Esophagus (tissue), 2 donors: ENCODE results near the gene NTNG1. TPM values are rescaled to one million over a fixed set of nuclear protein-coding genes. Genes with fewer than 3 reads are reported as not detected.

Source experiments
- H3K27ac ChIP-seq, 2 donors: one replicate each; pipeline ENCODE4 v1.5.1; 2013; ENCODE audit warnings: low read depth in 2 of 2, mild to moderate bottlenecking in 2 of 2, inconsistent platforms in 1 of 2, low read length in 1 of 2, moderate library complexity in 1 of 2
- H3K27me3 ChIP-seq, 2 donors: one replicate each; pipeline ENCODE4 v1.6.1; 2013; ENCODE audit warnings: low read length in 2 of 2, control low read depth in 1 of 2, mild to moderate bottlenecking in 1 of 2; ENCODE audit not compliant: insufficient read depth in 2 of 2, control insufficient read depth in 1 of 2
- H3K36me3 ChIP-seq, 2 donors: one replicate each; pipeline ENCODE4 v1.6.1; 2013; ENCODE audit warnings: low read length in 1 of 2; ENCODE audit not compliant: control insufficient read depth in 2 of 2, insufficient read depth in 2 of 2
- H3K4me1 ChIP-seq, 2 donors: one replicate each; pipeline ENCODE4 v1.6.1; 2013; ENCODE audit warnings: low read length in 1 of 2; ENCODE audit not compliant: control insufficient read depth in 2 of 2, insufficient read depth in 2 of 2
- H3K4me3 ChIP-seq, 2 donors: one replicate each; pipeline ENCODE4 v1.5.1; 2013; ENCODE audit warnings: low read length in 2 of 2, mild to moderate bottlenecking in 2 of 2, low read depth in 1 of 2, moderate library complexity in 1 of 2
- H3K9me3 ChIP-seq, 2 donors: one replicate each; pipeline ENCODE4 v1.6.1; 2013; ENCODE audit warnings: mild to moderate bottlenecking in 2 of 2, low read depth in 1 of 2, low read length in 1 of 2, moderate library complexity in 1 of 2; ENCODE audit not compliant: control insufficient read depth in 2 of 2, insufficient read depth in 1 of 2
- WGBS, 2 donors: extraction: QIAGEN DNeasy Blood & Tissue Kit; methylation state at CpG; one replicate each; pipeline ENCODE4 v1.1.7; 2013; 5-methylcytosine and 5-hydroxymethylcytosine counted together
- polyA plus RNA-seq, 2 donors: library from polyadenylated mRNA; stranded (reverse); fragments of 200-250 nt; gene quantifications; one replicate each; pipeline ENCODE4 v1.2.3, GENCODE V29; 2013
- donor health status: healthy with polysubstance abuse.
- donor health status: Bipolar disorder and iron deficiency.

The NTNG1 gene
- polyA plus RNA-seq, 2 donors, result 0.05 TPM; not detected in 1

- H3K36me3 ChIP-seq, result no peaks in the 10 kb centered on the region
- 31 to 46% methylated on average over 2 of the region's 2 CpGs for WGBS, 2 donors
- peaks cover 0 to 3% of the 10 kb centered on the region in 2 donors for H3K4me1 ChIP-seq
- H3K27ac ChIP-seq, result no peak overlapping the region
- no peak overlapping the region for H3K4me3 ChIP-seq
- H3K27me3 ChIP-seq, result no peaks in the 10 kb centered on the region
- no peaks in the 10 kb centered on the region for H3K9me3 ChIP-seq
These were observed 385.8 kb downstream of the NTNG1 start for GRCh38 chr1:107526524-107527198.

GRCh38 chr1:107529511-107530149 lies 388.8 kb downstream of the NTNG1 start:
- 23 to 30% methylated on average over 6 of the region's 6 CpGs for WGBS, 2 donors
- Histone ChIP-seq H3K9me3 (no peaks in the 10 kb centered on the region), H3K27me3 (no peaks in the 10 kb centered on the region), H3K4me1 (peaks cover 0 to 16% of the 10 kb centered on the region in 2 donors), H3K27ac (no peak overlapping the region), H3K4me3 (no peak overlapping the region), H3K36me3 (no peaks in the 10 kb centered on the region)

- H3K27ac ChIP-seq, result peak overlapping the region; percentile 60 to 67
- H3K4me3 ChIP-seq, result no peak overlapping the region
- 36 to 48% methylated on average over 6 of the region's 6 CpGs for WGBS, 2 donors
- peaks cover 0 to 18% of the 10 kb centered on the region in 2 donors for H3K4me1 ChIP-seq
- H3K27me3 ChIP-seq, result no peaks in the 10 kb centered on the region
- H3K9me3 ChIP-seq, result no peaks in the 10 kb centered on the region
- no peaks in the 10 kb centered on the region for H3K36me3 ChIP-seq
These were observed 389.7 kb downstream of the NTNG1 start for GRCh38 chr1:107530543-107530942.

GRCh38 chr1:107531065-107531908 lies 390.4 kb downstream of the NTNG1 start:
- H3K27me3 ChIP-seq, result no peaks in the 10 kb centered on the region
- peak overlapping the region; percentile 57 to 83 for H3K27ac ChIP-seq
- no peak overlapping the region for H3K4me3 ChIP-seq
- peaks cover 0 to 22% of the 10 kb centered on the region in 2 donors for H3K4me1 ChIP-seq
- H3K36me3 ChIP-seq, result no peaks in the 10 kb centered on the region
- WGBS, 2 donors, result 68 to 74% methylated on average over 12 of the region's 12 CpGs
- H3K9me3 ChIP-seq, result no peaks in the 10 kb centered on the region

- 39 to 40% methylated on average over 5 of the region's 5 CpGs for WGBS, 2 donors
- no peaks in the 10 kb centered on the region for H3K36me3 ChIP-seq
- no peaks in the 10 kb centered on the region for H3K27me3 ChIP-seq
- H3K9me3 ChIP-seq, result no peaks in the 10 kb centered on the region
- H3K27ac ChIP-seq, result peak overlapping the region; percentile 67 to 79
- H3K4me1 ChIP-seq, result peaks cover 0 to 22% of the 10 kb centered on the region in 2 donors
- no peak overlapping the region for H3K4me3 ChIP-seq
These were observed 391.5 kb downstream of the NTNG1 start for GRCh38 chr1:107532318-107532717.

Other genes starting within 250 kb of the NTNG1 start
- 1 to 10 TPM; 7.4 to 9.0 TPM for gene PRMT6, start 84.4 kb upstream of the NTNG1 start, polyA plus RNA-seq